Prostate gland (tissue), 2 donors: ENCODE measurements around the gene CD58. TPM values are rescaled to one million over a fixed set of nuclear protein-coding genes. Genes with fewer than 3 reads are reported as not detected.

Experiments
- DNase-seq: peaks from one replicate; pipeline ENCODE4 v3.0.0-alpha.2; 2019; ENCODE audit warnings: low spot score
- H3K27ac ChIP-seq, 2 donors: fragments of 200-600 bp; sonication (generic); 2 replicates each; pipeline ENCODE4 v1.5.1; 2017 to 2019
- H3K27me3 ChIP-seq: fragments of 200-600 bp; sonication (generic); replicated peaks from 2 replicates; pipeline ENCODE4 v1.5.1; 2019; ENCODE audit not compliant: insufficient read depth
- H3K36me3 ChIP-seq, 2 donors: fragments of 200-600 bp; sonication (generic); 1 replicate in 1 of 2; 2 replicates in 1 of 2; pipeline versions ENCODE4 v1.5.1 to v1.8.1; 2017 to 2019
- H3K4me1 ChIP-seq: fragments of 200-600 bp; sonication (generic); replicated peaks from 2 replicates; pipeline ENCODE4 v1.5.1; 2019
- H3K4me3 ChIP-seq, 2 donors: fragments of 200-600 bp; sonication (generic); 2 replicates each; pipeline ENCODE4 v1.5.1; 2017 to 2019
- H3K9me3 ChIP-seq: fragments of 200-600 bp; sonication (generic); 2 replicates; pipeline ENCODE4 v1.5.1; 2017
- POLR2A ChIP-seq: fragments of 450-650 bp; IDR thresholded peaks from one replicate; pipeline ENCODE4 v1.6.1; 2016; ENCODE audit warnings: antibody characterized with exemption, mild to moderate bottlenecking
- POLR2AphosphoS5 ChIP-seq: sonication (generic); formaldehyde crosslinking; IDR thresholded peaks from one replicate; pipeline ENCODE4 v1.6.1; 2017; ENCODE audit warnings: antibody characterized with exemption
- WGBS: methylation state at CpG from one replicate; pipeline ENCODE4 v1.1.5; 2018; 5-methylcytosine and 5-hydroxymethylcytosine counted together
- intact Hi-C: fragments of 100-400 bp; cut with DNase I; formaldehyde crosslinking; loops from one replicate; pipeline ENCODE4 v1.14.2; 2022
- total RNA-seq, 2 donors: library from RNA; depleted of rRNA; stranded (reverse); fragments of >200 nt; gene quantifications; one replicate each; pipeline ENCODE4 v1.1.0, GENCODE V29; 2016
- TF ChIP-seq, protein P1 (sequence below), 4 experiments: fragments of 200-600 bp in 2 of 4; fragments of 450-650 bp in 2 of 4; sonication (generic) in 2 of 4; IDR thresholded peaks; 1 replicate in 3 of 4; 2 replicates in 1 of 4; pipeline ENCODE4 v1.5.1; 2016 to 2019; ENCODE audit warnings: antibody characterized with exemption in 4 of 4, mild to moderate bottlenecking in 2 of 4, moderate library complexity in 2 of 4

The CD58 gene
- total RNA-seq, 2 donors from 2014 or later = 10.4 to 13.7 TPM

- no peaks in the 10 kb centered on the region for H3K36me3 ChIP-seq
- no peak for DNase-seq
- no peak overlapping the region for H3K27ac ChIP-seq
- no peak overlapping the region for H3K4me3 ChIP-seq
- intact Hi-C loops = no loop called here
- WGBS = 55% methylated on average over 12 of the region's 12 CpGs
- no peaks in the 10 kb centered on the region for H3K4me1 ChIP-seq
- no peaks in the 10 kb centered on the region for H3K9me3 ChIP-seq
- no peak for TF ChIP-seq POLR2A
- TF ChIP-seq POLR2AphosphoS5 = no peak
- TF ChIP-seq, protein P1, sequence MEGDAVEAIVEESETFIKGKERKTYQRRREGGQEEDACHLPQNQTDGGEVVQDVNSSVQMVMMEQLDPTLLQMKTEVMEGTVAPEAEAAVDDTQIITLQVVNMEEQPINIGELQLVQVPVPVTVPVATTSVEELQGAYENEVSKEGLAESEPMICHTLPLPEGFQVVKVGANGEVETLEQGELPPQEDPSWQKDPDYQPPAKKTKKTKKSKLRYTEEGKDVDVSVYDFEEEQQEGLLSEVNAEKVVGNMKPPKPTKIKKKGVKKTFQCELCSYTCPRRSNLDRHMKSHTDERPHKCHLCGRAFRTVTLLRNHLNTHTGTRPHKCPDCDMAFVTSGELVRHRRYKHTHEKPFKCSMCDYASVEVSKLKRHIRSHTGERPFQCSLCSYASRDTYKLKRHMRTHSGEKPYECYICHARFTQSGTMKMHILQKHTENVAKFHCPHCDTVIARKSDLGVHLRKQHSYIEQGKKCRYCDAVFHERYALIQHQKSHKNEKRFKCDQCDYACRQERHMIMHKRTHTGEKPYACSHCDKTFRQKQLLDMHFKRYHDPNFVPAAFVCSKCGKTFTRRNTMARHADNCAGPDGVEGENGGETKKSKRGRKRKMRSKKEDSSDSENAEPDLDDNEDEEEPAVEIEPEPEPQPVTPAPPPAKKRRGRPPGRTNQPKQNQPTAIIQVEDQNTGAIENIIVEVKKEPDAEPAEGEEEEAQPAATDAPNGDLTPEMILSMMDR (IDR thresholded peaks at IDR 0.05) = no peak
- no peaks in the 10 kb centered on the region for H3K27me3 ChIP-seq
Measured at GRCh38 chr1:116494353-116494692, 76.5 kb downstream of the CD58 start.

DNA sequence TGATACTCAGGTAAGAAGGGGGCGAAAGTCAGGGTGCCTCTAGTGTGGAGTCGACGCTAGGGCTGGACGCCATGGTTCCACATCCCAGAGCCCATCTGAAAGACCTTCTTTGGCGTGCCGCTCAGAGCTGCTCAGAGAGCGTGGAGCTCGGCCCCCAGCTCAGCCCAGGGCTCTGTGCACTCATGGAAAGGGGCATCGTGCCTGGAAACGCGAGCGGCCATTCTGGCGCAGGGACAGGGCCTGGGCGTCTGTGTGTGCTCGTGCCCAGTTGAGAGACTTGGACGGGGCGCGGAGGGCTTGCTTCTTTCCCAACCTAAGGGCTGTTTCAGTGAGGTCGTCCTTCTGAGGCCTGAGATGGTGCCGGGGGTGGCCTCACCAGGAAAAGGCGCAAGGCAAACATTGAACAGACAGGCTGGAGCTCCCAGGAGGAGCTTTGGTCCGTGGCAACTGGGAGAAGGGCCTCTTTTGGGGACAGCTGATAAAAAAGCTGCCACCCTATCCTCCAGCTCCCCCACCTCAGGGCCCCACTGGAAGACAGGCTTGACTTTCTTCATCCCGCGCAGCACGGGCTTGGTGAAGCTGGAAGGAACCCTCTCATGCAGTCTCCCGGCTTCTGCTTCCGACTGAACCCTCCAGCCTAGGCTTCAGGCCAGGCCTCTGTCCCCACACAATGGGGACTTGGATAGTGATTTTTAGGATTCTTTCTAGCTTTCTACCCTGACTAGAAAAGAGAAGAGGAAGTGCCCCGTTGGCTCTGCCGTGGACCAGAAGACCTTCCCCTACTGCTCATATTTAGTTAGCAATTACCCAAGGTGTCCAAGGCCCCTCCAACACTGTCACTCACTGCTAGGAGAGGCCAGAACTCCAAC, 77.1 kb downstream of the CD58 start:
- Histone ChIP-seq H3K27me3 (no peaks in the 10 kb centered on the region), H3K9me3 (no peaks in the 10 kb centered on the region), H3K4me1 (no peaks in the 10 kb centered on the region), H3K36me3 (no peaks in the 10 kb centered on the region), H3K27ac (no peak overlapping the region), H3K4me3 (no peak overlapping the region)
- TF ChIP-seq POLR2AphosphoS5 (no peak), POLR2A (no peak)
- TF ChIP-seq, protein P1 (IDR thresholded peaks at IDR 0.05) = no peak
- no peak for DNase-seq
- intact Hi-C loops = no loop called here
- 91% methylated on average over 29 of the region's 29 CpGs for WGBS

GRCh38 chr1:116493036-116493435, 77.8 kb downstream of the CD58 start:
- intact Hi-C loops = no loop called here
- no peak overlapping the region for H3K27ac ChIP-seq
- TF ChIP-seq, protein P1 (IDR thresholded peaks at IDR 0.05) = no peak
- TF ChIP-seq POLR2A = no peak
- TF ChIP-seq POLR2AphosphoS5 = no peak
- no peaks in the 10 kb centered on the region for H3K27me3 ChIP-seq
- no peak overlapping the region for H3K4me3 ChIP-seq
- no peaks in the 10 kb centered on the region for H3K9me3 ChIP-seq
- no peak for DNase-seq
- no peaks in the 10 kb centered on the region for H3K36me3 ChIP-seq
- WGBS = 95% methylated on average over 7 of the region's 7 CpGs
- H3K4me1 ChIP-seq = no peaks in the 10 kb centered on the region

GRCh38 chr1:116492358-116492811, 78.4 kb downstream of the CD58 start:
- intact Hi-C loops = no loop called here
- WGBS = 77% methylated on average over 4 of the region's 4 CpGs

More at GRCh38 chr1:116492358-116492811, 78.4 kb downstream of the CD58 start:
- TF ChIP-seq, protein P1 (IDR thresholded peaks at IDR 0.05) = no peak
- TF ChIP-seq POLR2A (no peak), POLR2AphosphoS5 (no peak)
- DNase-seq = no peak
- no peak overlapping the region for H3K27ac ChIP-seq
- H3K27me3 ChIP-seq = no peaks in the 10 kb centered on the region
- no peaks in the 10 kb centered on the region for H3K36me3 ChIP-seq
- H3K4me3 ChIP-seq = no peak overlapping the region
- no peaks in the 10 kb centered on the region for H3K4me1 ChIP-seq
- no peaks in the 10 kb centered on the region for H3K9me3 ChIP-seq
